GM23248 (cell line): ENCODE results near the gene SPINK5. TPM values are rescaled to one million over a fixed set of nuclear protein-coding genes. Genes with fewer than 3 reads are reported as not detected.

ENCODE experiments used
- DNase-seq: peaks from one replicate; pipeline ENCODE4 v3.0.0-alpha.2; 2015
- H2AFZ ChIP-seq: fragments of 200-600 bp; sonication (generic); 2 replicates; pipeline ENCODE4 v1.6.1; 2016; ENCODE audit warnings: antibody characterized with exemption
- H3F3A ChIP-seq: fragments of 200-600 bp; sonication (generic); 2 replicates; pipeline ENCODE4 v1.6.1; 2016; ENCODE audit warnings: mild to moderate bottlenecking, antibody characterized with exemption, mixed run types; ENCODE audit not compliant: insufficient read depth
- H3K27ac ChIP-seq: fragments of 200-600 bp; sonication (generic); 2 replicates; pipeline ENCODE4 v1.5.1; 2016; ENCODE audit warnings: mild to moderate bottlenecking
- H3K27me3 ChIP-seq: fragments of 200-600 bp; sonication (generic); replicated peaks from 2 replicates; pipeline ENCODE4 v1.6.1; 2016; ENCODE audit warnings: mild to moderate bottlenecking; ENCODE audit not compliant: insufficient read depth
- H3K36me3 ChIP-seq: fragments of 200-600 bp; sonication (generic); 2 replicates; pipeline ENCODE4 v1.6.1; 2016; ENCODE audit warnings: low read depth, mild to moderate bottlenecking
- H3K4me1 ChIP-seq: fragments of 200-600 bp; sonication (generic); 2 replicates; pipeline ENCODE4 v1.6.1; 2016; ENCODE audit warnings: mild to moderate bottlenecking; ENCODE audit not compliant: insufficient read depth
- H3K4me2 ChIP-seq: fragments of 200-600 bp; sonication (generic); one replicate; pipeline ENCODE4 v1.6.1; 2016; ENCODE audit warnings: mild to moderate bottlenecking; ENCODE audit not compliant: unreplicated experiment
- H3K4me3 ChIP-seq: fragments of 200-600 bp; sonication (generic); 2 replicates; pipeline ENCODE4 v1.5.1; 2016; ENCODE audit warnings: mild to moderate bottlenecking
- H3K79me2 ChIP-seq: fragments of 200-600 bp; sonication (generic); 2 replicates; pipeline ENCODE4 v1.6.1; 2016; ENCODE audit warnings: mild to moderate bottlenecking; ENCODE audit not compliant: insufficient read depth
- H3K9ac ChIP-seq: fragments of 200-600 bp; sonication (generic); 2 replicates; pipeline ENCODE4 v1.6.1; 2016; ENCODE audit warnings: mild to moderate bottlenecking
- H3K9me2 ChIP-seq: fragments of 200-600 bp; sonication (generic); 2 replicates; pipeline ENCODE4 v1.6.1; 2016; ENCODE audit warnings: mixed run types, mild to moderate bottlenecking, moderate library complexity; ENCODE audit not compliant: insufficient read depth
- H3K9me3 ChIP-seq: fragments of 200-600 bp; sonication (generic); one replicate; pipeline ENCODE4 v1.6.1; 2017; ENCODE audit warnings: low read depth
- H4K20me1 ChIP-seq: fragments of 200-600 bp; sonication (generic); 2 replicates; pipeline ENCODE4 v1.6.0; 2016; ENCODE audit not compliant: insufficient read depth
- EZH2 ChIP-seq: fragments of 200-600 bp; sonication (generic); IDR thresholded peaks from 2 replicates; pipeline ENCODE4 v1.6.1; 2018; ENCODE audit warnings: antibody characterized with exemption, mild to moderate bottlenecking; ENCODE audit not compliant: insufficient read depth, poor library complexity, severe bottlenecking
- EZH2phosphoT487 ChIP-seq: fragments of 200-600 bp; sonication (generic); IDR thresholded peaks from 2 replicates; pipeline ENCODE4 v1.6.1; 2018; ENCODE audit warnings: antibody characterized with exemption, moderate library complexity, mild to moderate bottlenecking, low read depth; ENCODE audit not compliant: insufficient read depth
- WGBS, 2 experiments: methylation state at CpG; one replicate each; pipeline ENCODE4 v1.1.6; 2015 to 2017; ENCODE audit warnings: low lambda C conversion rate in 2 of 2, low coverage in 1 of 2; ENCODE audit errors: missing lambda C conversion rate in 2 of 2; 5-methylcytosine and 5-hydroxymethylcytosine counted together
- in situ Hi-C: fragments of 300-500 bp; cut with MboI; formaldehyde crosslinking; loops from 2 replicates; pipeline ENCODE4 v1.15.0; 2020
- polyA plus RNA-seq: library from polyadenylated mRNA; unstranded; fragments of >200 nt; fragmentation: Nextera tagmentation; extraction: Ambion mirVana; gene quantifications from 2 replicates; pipeline ENCODE4 v1.2.1, GENCODE V29; 2016
- total RNA-seq: library from RNA; depleted of rRNA; stranded (reverse); fragments of >200 nt; shearing (Covaris generic); gene quantifications from 2 replicates; pipeline ENCODE4 v1.2.3, GENCODE V29; 2014; rRNA removed

SPINK5 gene, protein sequence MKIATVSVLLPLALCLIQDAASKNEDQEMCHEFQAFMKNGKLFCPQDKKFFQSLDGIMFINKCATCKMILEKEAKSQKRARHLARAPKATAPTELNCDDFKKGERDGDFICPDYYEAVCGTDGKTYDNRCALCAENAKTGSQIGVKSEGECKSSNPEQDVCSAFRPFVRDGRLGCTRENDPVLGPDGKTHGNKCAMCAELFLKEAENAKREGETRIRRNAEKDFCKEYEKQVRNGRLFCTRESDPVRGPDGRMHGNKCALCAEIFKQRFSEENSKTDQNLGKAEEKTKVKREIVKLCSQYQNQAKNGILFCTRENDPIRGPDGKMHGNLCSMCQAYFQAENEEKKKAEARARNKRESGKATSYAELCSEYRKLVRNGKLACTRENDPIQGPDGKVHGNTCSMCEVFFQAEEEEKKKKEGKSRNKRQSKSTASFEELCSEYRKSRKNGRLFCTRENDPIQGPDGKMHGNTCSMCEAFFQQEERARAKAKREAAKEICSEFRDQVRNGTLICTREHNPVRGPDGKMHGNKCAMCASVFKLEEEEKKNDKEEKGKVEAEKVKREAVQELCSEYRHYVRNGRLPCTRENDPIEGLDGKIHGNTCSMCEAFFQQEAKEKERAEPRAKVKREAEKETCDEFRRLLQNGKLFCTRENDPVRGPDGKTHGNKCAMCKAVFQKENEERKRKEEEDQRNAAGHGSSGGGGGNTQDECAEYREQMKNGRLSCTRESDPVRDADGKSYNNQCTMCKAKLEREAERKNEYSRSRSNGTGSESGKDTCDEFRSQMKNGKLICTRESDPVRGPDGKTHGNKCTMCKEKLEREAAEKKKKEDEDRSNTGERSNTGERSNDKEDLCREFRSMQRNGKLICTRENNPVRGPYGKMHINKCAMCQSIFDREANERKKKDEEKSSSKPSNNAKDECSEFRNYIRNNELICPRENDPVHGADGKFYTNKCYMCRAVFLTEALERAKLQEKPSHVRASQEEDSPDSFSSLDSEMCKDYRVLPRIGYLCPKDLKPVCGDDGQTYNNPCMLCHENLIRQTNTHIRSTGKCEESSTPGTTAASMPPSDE
- not detected in 2 replicates for total RNA-seq
- polyA plus RNA-seq: not detected in 2 replicates

DNA sequence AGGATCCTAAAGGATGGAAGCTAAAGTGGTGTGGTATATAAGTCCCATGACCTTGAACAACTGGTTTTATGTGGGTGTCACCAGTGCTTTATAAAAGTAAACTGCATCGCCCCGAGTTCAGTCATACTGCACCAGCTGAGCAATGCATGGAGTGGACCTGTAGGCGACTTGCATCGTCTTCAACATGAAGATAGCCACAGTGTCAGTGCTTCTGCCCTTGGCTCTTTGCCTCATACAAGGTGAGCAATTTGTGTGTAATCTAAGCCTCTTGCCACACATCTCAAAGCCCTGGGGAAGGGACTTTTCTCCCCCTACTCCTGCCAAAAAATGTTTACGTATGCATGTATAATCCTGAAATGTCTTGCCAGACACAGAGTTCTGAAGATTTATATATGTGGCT lies at the start of gene SPINK5:
Gene SPINK5 (plus strand): TSS at position 120 of the 400 bp plus-strand sequence. CDS start 65 bp downstream, at position 185.
- H3K4me2 ChIP-seq: no peak within 1 kb of the TSS
- DNase-seq: no peak
- no peaks in the 10 kb centered on the region for H3K4me1 ChIP-seq
- no peaks in the 10 kb centered on the region for H4K20me1 ChIP-seq
- H3K9ac ChIP-seq: no peak within 1 kb of the TSS
- H3K9me3 ChIP-seq: no peaks in the 10 kb centered on the region
- 37% methylated on average over 5 of the region's 5 CpGs for WGBS, 2 experiments
- in situ Hi-C loops: no loop called here
- no peaks in the 10 kb centered on the region for H3F3A ChIP-seq
- no peaks in the 10 kb centered on the region for H3K36me3 ChIP-seq
- no peak within 1 kb of the TSS for H3K4me3 ChIP-seq
- TF ChIP-seq EZH2phosphoT487 (no peak), EZH2 (no peak)
- H3K27ac ChIP-seq: no peak within 1 kb of the TSS
- H3K27me3 ChIP-seq: no peaks in the 10 kb centered on the region
- H3K79me2 ChIP-seq: no peaks in the 10 kb centered on the region
- no peak within 1 kb of the TSS for H2AFZ ChIP-seq
- no peaks in the 10 kb centered on the region for H3K9me2 ChIP-seq

DNA sequence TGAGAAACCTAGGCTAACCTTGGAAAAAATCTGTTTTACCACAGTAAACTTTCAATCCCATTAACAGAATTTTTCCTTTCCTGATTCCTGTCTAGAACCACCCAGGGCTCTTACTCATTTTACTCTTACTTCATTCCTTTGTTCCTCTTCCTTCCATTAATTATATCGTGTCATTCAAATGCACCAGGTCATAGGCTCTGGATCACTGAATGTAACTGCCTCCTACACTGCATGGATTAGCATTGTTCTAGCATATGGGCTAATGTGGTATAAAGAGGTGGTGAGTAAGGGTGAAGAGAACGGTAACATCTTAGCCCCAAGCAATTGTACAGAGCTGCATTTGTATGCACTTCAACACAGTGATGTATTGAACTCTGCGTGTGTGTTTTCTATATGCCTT lies 49.5 kb upstream of the SPINK5 start:
- Histone ChIP-seq H3F3A (no peaks in the 10 kb centered on the region), H3K9ac (no peak overlapping the region), H3K4me3 (no peak overlapping the region), H3K79me2 (no peaks in the 10 kb centered on the region), H3K4me1 (no peaks in the 10 kb centered on the region), H2AFZ (no peak overlapping the region), H3K27ac (no peak overlapping the region), H3K36me3 (no peaks in the 10 kb centered on the region), H3K4me2 (no peak overlapping the region), H3K27me3 (no peaks in the 10 kb centered on the region), H3K9me3 (no peaks in the 10 kb centered on the region), H4K20me1 (no peaks in the 10 kb centered on the region), H3K9me2 (no peaks in the 10 kb centered on the region)
- TF ChIP-seq EZH2 (no peak), EZH2phosphoT487 (no peak)
- no peak for DNase-seq
- 39% methylated on average over 3 of the region's 3 CpGs for whole genome bisulfite sequencing, 2 experiments
- in situ Hi-C loops: no loop called here

DNA sequence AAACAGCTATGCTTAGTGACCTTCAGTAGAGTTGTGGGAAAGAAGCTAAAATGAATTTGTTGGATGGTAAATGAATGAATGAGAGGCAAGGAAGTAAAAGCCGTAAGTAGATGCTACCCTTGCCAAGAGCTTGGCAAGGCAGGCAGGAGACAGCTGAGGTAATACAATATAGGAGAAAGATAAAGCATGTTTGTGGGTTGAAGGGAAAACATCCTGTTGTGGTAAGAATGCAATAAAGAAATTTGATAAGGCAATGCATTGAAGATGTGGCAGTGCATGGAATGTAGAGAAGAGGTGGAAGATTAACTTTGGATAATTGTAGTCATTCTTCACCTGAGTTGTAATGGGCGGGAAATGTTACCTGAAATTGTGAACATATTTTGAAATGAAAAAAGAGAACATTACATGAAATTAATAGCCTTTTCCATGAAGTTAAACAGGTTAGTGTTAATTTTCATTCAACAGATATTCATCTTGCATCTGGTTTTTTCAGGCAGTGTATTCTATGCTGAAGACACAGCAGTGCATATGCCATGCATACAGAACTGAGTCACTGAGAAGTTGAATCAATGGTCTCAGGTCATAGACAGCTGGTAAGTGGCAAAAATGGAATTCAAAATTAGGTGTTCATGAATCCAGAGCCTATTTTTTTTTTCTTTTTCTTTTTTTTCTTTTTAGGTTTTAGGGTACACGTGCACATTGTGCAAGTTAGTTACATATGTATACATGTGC lies 43.4 kb upstream of the SPINK5 start:
- Histone ChIP-seq H4K20me1 (no peaks in the 10 kb centered on the region), H3K9ac (no peak overlapping the region), H3K9me2 (no peaks in the 10 kb centered on the region), H3K4me3 (no peak overlapping the region), H3K27me3 (no peaks in the 10 kb centered on the region), H3K79me2 (no peaks in the 10 kb centered on the region), H3K27ac (no peak overlapping the region), H3K4me1 (no peaks in the 10 kb centered on the region), H3K36me3 (no peaks in the 10 kb centered on the region), H3K9me3 (no peaks in the 10 kb centered on the region), H3K4me2 (no peak overlapping the region), H3F3A (no peaks in the 10 kb centered on the region), H2AFZ (no peak overlapping the region)
- no peak for DNase-seq
- TF ChIP-seq EZH2 (no peak), EZH2phosphoT487 (no peak)
- 16 to 29% methylated on average over 3 of the region's 3 CpGs for WGBS, 2 experiments
- in situ Hi-C loops: no loop called here

DNA sequence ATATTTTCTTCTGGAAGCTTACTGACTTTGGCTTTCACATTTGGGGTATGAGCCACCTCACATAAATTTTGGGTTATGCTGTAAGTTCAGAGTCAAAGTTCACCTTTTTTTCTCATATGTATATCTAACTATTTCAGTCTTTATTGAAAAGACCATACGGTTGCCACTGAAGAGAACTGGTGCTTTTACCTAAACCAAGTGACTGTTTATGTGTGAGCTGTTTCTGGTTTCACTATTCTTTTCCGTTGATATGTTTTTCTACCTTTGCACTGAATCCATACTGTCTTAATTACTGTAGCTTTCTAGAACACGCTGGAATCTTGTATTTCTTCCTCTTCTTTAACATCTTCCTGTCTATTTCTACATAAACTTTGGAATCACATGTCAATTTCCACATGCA lies 36.3 kb upstream of the SPINK5 start:
- H3K4me3 ChIP-seq: no peak overlapping the region

More for the DNA sequence above, 36.3 kb upstream of the SPINK5 start:
- no peak for DNase-seq
- Histone ChIP-seq H3K27me3 (no peaks in the 10 kb centered on the region), H3K4me2 (no peak overlapping the region), H3K9ac (no peak overlapping the region), H3K36me3 (no peaks in the 10 kb centered on the region), H2AFZ (no peak overlapping the region), H3K4me1 (no peaks in the 10 kb centered on the region), H3F3A (no peaks in the 10 kb centered on the region), H3K27ac (no peak overlapping the region), H3K79me2 (no peaks in the 10 kb centered on the region), H3K9me3 (peaks cover 7% of the 10 kb centered on the region), H3K9me2 (no peaks in the 10 kb centered on the region), H4K20me1 (no peaks in the 10 kb centered on the region)
- in situ Hi-C loops: no loop called here
- 10 to 11% methylated on average over 3 of the region's 3 CpGs for WGBS, 2 experiments
- TF ChIP-seq EZH2phosphoT487: no peak
- TF ChIP-seq EZH2: no peak
